NB4 (cell line): ENCODE measurements around the gene FGF18.

Experiments used
- DNase-seq: peaks from one replicate; pipeline ENCODE4 v3.0.0; 2010; ENCODE audit warnings: low read depth
- H3K4me3 ChIP-seq: one replicate; pipeline ENCODE4 v1.5.1; 2011; ENCODE audit warnings: mild to moderate bottlenecking, low read depth, low read length, moderate library complexity
- CTCF ChIP-seq: IDR thresholded peaks from one replicate; pipeline ENCODE4 v1.5.1; 2012; ENCODE audit warnings: low read depth, low read length
- MYC ChIP-seq: IDR thresholded peaks from 2 replicates; pipeline ENCODE4 v1.6.1; 2011; ENCODE audit warnings: low read depth, low read length
- POLR2A ChIP-seq: IDR thresholded peaks from 2 replicates; pipeline ENCODE4 v1.6.1; 2011; ENCODE audit warnings: mild to moderate bottlenecking; ENCODE audit not compliant: insufficient read length; ENCODE audit errors: extremely low read depth
- TF ChIP-seq, protein P1 (sequence below): IDR thresholded peaks from 2 replicates; pipeline ENCODE4 v1.6.1; 2011; ENCODE audit warnings: low read depth, low read length

The FGF18 gene

GRCh38 chr5:171427318-171428167 lies 8.1 kb downstream of the FGF18 start:
- DNase-seq: no peak
- TF ChIP-seq POLR2A (no peak), CTCF (no peak), MYC (no peak)
- TF ChIP-seq, protein P1, sequence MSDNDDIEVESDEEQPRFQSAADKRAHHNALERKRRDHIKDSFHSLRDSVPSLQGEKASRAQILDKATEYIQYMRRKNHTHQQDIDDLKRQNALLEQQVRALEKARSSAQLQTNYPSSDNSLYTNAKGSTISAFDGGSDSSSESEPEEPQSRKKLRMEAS: no peak

DNA sequence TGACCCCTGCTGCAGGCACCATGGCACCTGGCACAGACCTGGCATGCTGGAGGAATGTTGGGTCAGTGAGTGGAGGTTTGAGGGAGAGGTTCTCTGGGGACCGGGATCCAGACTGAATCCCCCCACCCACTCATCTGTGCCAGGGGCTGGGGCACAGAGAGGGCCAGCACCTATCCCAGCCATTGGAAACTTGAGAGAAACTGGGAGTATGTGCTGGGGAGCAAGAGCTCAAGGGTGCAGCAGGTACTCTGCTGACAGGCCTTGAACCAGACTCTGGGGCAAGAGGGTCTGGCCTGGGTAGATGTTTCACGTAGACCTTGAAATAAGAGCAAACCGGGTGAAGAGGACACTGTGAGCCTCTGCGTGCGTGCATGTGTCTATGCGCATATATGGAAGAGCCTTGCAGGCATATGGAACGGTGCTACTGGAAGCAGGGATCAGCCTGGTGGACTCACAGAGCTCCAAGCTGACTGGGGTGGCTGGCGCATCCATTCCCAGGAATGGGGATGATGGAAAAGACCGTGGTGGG lies 8.8 kb downstream of the FGF18 start:
- TF ChIP-seq POLR2A (no peak), MYC (no peak), CTCF (no peak)
- TF ChIP-seq, protein P1: no peak
- no peak for DNase-seq
- no peak overlapping the region for H3K4me3 ChIP-seq

More at GRCh38 chr5:171427318-171428167, 8.1 kb downstream of the FGF18 start:
- H3K4me3 ChIP-seq: no peak overlapping the region

GRCh38 chr5:171428809-171429542 lies 9.5 kb downstream of the FGF18 start:
- no peak for DNase-seq
- no peak for TF ChIP-seq POLR2A
- TF ChIP-seq MYC: no peak
- TF ChIP-seq, protein P1: no peak
- no peak for TF ChIP-seq CTCF
- no peak overlapping the region for H3K4me3 ChIP-seq

- no peak overlapping the region for H3K4me3 ChIP-seq
- TF ChIP-seq CTCF (no peak), MYC (no peak), POLR2A (no peak)
- TF ChIP-seq, protein P1: no peak
- no peak for DNase-seq
Observed at GRCh38 chr5:171429543-171429910, 10.1 kb downstream of the FGF18 start.

- DNase-seq: no peak
- TF ChIP-seq, protein P1: no peak
- TF ChIP-seq POLR2A: no peak
- no peak for TF ChIP-seq CTCF
- TF ChIP-seq MYC: no peak
- H3K4me3 ChIP-seq: no peak overlapping the region
Observed at GRCh38 chr5:171431251-171431777, 11.9 kb downstream of the FGF18 start.
